Measurements from ENCODE around the gene MFNG. TPM values are rescaled to one million over a fixed set of nuclear protein-coding genes. Genes with fewer than 3 reads are reported as not detected.
A peak's percentile ranks its signal among the peaks of the same experiment; 100 is the strongest.

The MFNG gene
- total RNA-seq, 1 donor from 2014 or later, result 4.7 TPM

DNA sequence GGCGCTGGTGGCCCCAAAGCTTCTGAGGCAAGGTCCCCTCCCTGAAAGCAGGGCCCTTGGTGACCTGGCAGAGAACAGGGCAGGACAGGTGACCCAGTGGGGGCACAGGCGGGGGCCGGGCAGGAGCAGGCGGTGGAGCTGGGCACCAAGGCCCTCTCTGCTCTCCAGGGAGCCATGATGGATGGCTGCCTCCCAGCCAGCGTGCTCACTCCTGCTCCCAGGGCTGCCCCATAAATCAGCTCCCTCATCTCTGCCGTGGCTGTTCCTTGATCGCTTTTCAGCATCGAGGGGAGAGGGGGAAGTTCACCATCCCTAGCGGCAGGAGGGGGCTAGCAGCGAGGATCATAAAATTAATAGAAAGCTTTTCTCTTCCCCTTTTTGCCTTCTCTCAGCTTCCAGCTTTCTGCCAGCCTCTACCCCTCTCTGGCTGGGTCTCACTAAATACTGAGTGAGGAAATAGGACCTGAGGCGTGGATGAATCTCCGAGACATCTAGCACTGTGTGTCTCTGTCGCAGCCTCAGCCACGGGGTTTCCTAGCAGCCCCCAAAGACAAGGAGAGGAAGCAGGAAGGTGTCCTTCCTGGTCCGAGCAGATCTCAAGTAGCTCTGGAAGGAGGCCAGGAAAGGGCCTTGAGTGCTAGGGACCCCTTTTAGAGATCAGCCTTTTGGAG lies 36.7 kb downstream of the MFNG start:
- DNase-seq (ENCODE audit: low read depth, low spot score), result no peak
- Mint-ChIP-seq H3K36me3 (ENCODE audit: low read depth) (no peaks in the 10 kb centered on the region), H3K27ac (ENCODE audit: unreplicated experiment) (no peak overlapping the region), H3K27me3 (ENCODE audit: low read depth) (peaks cover 21% of the 10 kb centered on the region), H3K9me3 (no peaks in the 10 kb centered on the region), H3K4me1 (no peaks in the 10 kb centered on the region), H3K4me3 (no peak overlapping the region)
- TF ChIP-seq CTCF (conservative IDR thresholded peaks at IDR 0.05), result no peak

- no peak overlapping the region for H3K4me3 Mint-ChIP-seq
- no peaks in the 10 kb centered on the region for H3K4me1 Mint-ChIP-seq
Measured at GRCh38 chr22:37448516-37449127, 37.6 kb downstream of the MFNG start.

DNA sequence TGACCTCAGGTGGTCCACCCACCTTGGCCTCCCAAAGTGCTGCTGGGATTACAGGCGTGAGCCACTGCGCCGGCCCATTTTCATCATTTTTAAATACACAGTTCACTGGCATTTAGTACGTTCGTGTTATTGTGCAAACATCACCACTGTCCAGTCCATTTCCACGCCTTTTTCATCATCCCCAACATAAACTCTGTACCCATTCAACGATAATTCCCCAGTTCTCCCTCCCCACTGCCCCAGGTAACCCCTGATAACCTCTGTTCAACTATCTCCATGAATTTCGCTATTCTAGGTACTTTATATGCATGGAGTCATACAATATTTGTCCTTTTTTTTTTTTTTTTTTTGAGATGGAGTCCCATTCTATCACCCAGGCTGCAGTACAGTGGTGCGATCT lies 40.7 kb downstream of the MFNG start:
- Mint-ChIP-seq H3K4me1 (no peaks in the 10 kb centered on the region), H3K36me3 (ENCODE audit: low read depth) (peaks cover 3% of the 10 kb centered on the region), H3K27me3 (ENCODE audit: low read depth) (peaks cover 36% of the 10 kb centered on the region), H3K27ac (ENCODE audit: unreplicated experiment) (peak overlapping the region; percentile 27), H3K9me3 (peaks cover 7% of the 10 kb centered on the region), H3K4me3 (no peak overlapping the region)
- DNase-seq (ENCODE audit: low read depth, low spot score), result no peak
- TF ChIP-seq CTCF (conservative IDR thresholded peaks at IDR 0.05), result no peak

More at GRCh38 chr22:37448516-37449127, 37.6 kb downstream of the MFNG start:
- TF ChIP-seq CTCF (conservative IDR thresholded peaks at IDR 0.05), result no peak
- DNase-seq (ENCODE audit: low read depth, low spot score), result no peak
- Mint-ChIP-seq H3K27me3 (ENCODE audit: low read depth) (peaks cover 21% of the 10 kb centered on the region), H3K27ac (ENCODE audit: unreplicated experiment) (peak overlapping the region; percentile 35), H3K36me3 (ENCODE audit: low read depth) (no peaks in the 10 kb centered on the region), H3K9me3 (no peaks in the 10 kb centered on the region)

GRCh38 chr22:37443977-37444376 lies 42.2 kb downstream of the MFNG start:
- DNase-seq (ENCODE audit: low read depth, low spot score), result no peak
- TF ChIP-seq CTCF (conservative IDR thresholded peaks at IDR 0.05), result no peak
- H3K9me3 Mint-ChIP-seq, result peaks cover 9% of the 10 kb centered on the region
- peaks cover 3% of the 10 kb centered on the region for H3K36me3 Mint-ChIP-seq (ENCODE audit: low read depth)
- no peaks in the 10 kb centered on the region for H3K4me1 Mint-ChIP-seq
- no peak overlapping the region for H3K4me3 Mint-ChIP-seq
- H3K27ac Mint-ChIP-seq (ENCODE audit: unreplicated experiment), result no peak overlapping the region
- peaks cover 41% of the 10 kb centered on the region for H3K27me3 Mint-ChIP-seq (ENCODE audit: low read depth)

GRCh38 chr22:37443086-37443485 lies 43.1 kb downstream of the MFNG start:
- no peak overlapping the region for H3K27ac Mint-ChIP-seq (ENCODE audit: unreplicated experiment)
- H3K4me1 Mint-ChIP-seq, result no peaks in the 10 kb centered on the region
- no peak for TF ChIP-seq CTCF (conservative IDR thresholded peaks at IDR 0.05)
- H3K9me3 Mint-ChIP-seq, result peaks cover 9% of the 10 kb centered on the region
- peaks cover 3% of the 10 kb centered on the region for H3K36me3 Mint-ChIP-seq (ENCODE audit: low read depth)
- DNase-seq (ENCODE audit: low read depth, low spot score), result no peak
- peaks cover 42% of the 10 kb centered on the region for H3K27me3 Mint-ChIP-seq (ENCODE audit: low read depth)
- no peak overlapping the region for H3K4me3 Mint-ChIP-seq
